ENCODE results near the gene GRID2.

The GRID2 gene

DNA sequence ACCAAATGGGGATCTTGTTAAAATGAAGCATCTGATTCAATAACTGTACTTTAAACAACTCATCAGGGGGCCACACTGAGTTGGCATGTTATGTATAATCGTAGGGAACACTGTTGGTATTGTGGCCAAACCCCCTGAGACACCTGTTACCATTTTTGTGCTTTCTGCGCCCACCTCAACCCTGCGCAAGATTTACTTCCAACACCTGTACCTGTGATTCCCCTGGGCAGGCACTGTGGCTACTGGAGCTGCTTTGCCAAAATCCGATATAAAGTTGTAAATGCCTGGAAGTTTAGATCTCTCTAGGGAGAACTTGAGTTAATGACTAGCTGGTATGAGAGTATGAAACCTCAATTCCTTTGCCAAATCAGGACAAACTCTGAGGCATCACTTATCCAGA, 1265.0 kb downstream of the GRID2 start:
- TF ChIP-seq, protein P1, sequence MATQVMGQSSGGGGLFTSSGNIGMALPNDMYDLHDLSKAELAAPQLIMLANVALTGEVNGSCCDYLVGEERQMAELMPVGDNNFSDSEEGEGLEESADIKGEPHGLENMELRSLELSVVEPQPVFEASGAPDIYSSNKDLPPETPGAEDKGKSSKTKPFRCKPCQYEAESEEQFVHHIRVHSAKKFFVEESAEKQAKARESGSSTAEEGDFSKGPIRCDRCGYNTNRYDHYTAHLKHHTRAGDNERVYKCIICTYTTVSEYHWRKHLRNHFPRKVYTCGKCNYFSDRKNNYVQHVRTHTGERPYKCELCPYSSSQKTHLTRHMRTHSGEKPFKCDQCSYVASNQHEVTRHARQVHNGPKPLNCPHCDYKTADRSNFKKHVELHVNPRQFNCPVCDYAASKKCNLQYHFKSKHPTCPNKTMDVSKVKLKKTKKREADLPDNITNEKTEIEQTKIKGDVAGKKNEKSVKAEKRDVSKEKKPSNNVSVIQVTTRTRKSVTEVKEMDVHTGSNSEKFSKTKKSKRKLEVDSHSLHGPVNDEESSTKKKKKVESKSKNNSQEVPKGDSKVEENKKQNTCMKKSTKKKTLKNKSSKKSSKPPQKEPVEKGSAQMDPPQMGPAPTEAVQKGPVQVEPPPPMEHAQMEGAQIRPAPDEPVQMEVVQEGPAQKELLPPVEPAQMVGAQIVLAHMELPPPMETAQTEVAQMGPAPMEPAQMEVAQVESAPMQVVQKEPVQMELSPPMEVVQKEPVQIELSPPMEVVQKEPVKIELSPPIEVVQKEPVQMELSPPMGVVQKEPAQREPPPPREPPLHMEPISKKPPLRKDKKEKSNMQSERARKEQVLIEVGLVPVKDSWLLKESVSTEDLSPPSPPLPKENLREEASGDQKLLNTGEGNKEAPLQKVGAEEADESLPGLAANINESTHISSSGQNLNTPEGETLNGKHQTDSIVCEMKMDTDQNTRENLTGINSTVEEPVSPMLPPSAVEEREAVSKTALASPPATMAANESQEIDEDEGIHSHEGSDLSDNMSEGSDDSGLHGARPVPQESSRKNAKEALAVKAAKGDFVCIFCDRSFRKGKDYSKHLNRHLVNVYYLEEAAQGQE (IDR thresholded peaks at IDR 0.05; ENCODE audit: insufficient read depth in 1 of 2, low read depth in 2 of 2, low read length in 2 of 2): no peak
- no peak for TF ChIP-seq SIN3A (IDR thresholded peaks at IDR 0.05; ENCODE audit: borderline replicate concordance, insufficient read depth, low read length)
- no peak for TF ChIP-seq TAF1 (IDR thresholded peaks at IDR 0.05; ENCODE audit: borderline replicate concordance, insufficient read depth, low read length)
- no peak for TF ChIP-seq POLR2AphosphoS5 (IDR thresholded peaks at IDR 0.05; ENCODE audit: low read depth, low read length)
- TF ChIP-seq FOXP2 (optimal IDR thresholded peaks at IDR 0.05; ENCODE audit: borderline replicate concordance, extremely low read depth, extremely low read length, insufficient read depth): no peak

DNA sequence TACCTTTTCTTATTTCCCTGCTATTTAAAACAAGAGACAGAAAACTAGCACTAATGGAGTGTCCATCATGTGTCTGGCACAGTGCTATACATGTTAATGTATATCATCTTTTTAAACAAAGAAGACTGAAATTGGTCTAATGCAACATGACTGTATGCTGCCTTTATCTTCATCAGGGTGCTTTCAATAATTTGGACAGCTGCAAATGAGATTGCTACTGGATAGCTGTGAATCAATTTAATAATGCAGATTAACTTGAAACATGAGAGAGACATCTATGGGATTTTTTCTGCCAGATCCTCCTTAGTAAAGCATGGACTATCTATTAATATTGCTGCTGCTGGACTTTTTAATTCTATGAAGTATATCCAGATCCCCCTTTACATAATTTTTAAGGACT, 1269.5 kb downstream of the GRID2 start:
- TF ChIP-seq FOXP2 (optimal IDR thresholded peaks at IDR 0.05; ENCODE audit: borderline replicate concordance, extremely low read depth, extremely low read length, insufficient read depth): no peak
- TF ChIP-seq TAF1 (IDR thresholded peaks at IDR 0.05; ENCODE audit: borderline replicate concordance, insufficient read depth, low read length): no peak
- no peak for TF ChIP-seq POLR2AphosphoS5 (IDR thresholded peaks at IDR 0.05; ENCODE audit: low read depth, low read length)
- no peak for TF ChIP-seq SIN3A (IDR thresholded peaks at IDR 0.05; ENCODE audit: borderline replicate concordance, insufficient read depth, low read length)
- TF ChIP-seq, protein P1 (IDR thresholded peaks at IDR 0.05; ENCODE audit: insufficient read depth in 1 of 2, low read depth in 2 of 2, low read length in 2 of 2): no peak

DNA sequence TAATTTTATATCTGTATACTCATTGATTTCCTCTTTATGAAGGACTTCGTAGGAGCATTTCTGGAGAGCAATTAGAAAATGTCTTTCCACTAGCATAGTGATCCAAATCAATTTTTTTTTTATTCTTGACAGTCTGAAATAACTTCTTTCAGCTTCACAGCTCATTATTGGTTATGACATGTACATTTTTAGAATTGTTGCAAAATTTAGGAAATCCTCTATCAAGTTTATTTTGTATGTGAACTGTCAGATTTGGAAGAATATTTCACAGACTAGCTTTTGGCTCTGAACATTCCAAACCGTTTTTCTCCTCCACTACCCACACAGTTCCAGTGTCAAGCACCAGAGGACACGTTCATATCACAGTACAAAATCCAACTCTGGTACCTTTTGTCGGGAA, 1275.2 kb downstream of the GRID2 start:
- no peak for TF ChIP-seq POLR2AphosphoS5 (IDR thresholded peaks at IDR 0.05; ENCODE audit: low read depth, low read length)
- TF ChIP-seq FOXP2 (optimal IDR thresholded peaks at IDR 0.05; ENCODE audit: borderline replicate concordance, extremely low read depth, extremely low read length, insufficient read depth): no peak
- TF ChIP-seq SIN3A (IDR thresholded peaks at IDR 0.05; ENCODE audit: borderline replicate concordance, insufficient read depth, low read length): no peak
- TF ChIP-seq, protein P1 (IDR thresholded peaks at IDR 0.05; ENCODE audit: insufficient read depth in 1 of 2, low read depth in 2 of 2, low read length in 2 of 2): no peak
- no peak for TF ChIP-seq TAF1 (IDR thresholded peaks at IDR 0.05; ENCODE audit: borderline replicate concordance, insufficient read depth, low read length)

DNA sequence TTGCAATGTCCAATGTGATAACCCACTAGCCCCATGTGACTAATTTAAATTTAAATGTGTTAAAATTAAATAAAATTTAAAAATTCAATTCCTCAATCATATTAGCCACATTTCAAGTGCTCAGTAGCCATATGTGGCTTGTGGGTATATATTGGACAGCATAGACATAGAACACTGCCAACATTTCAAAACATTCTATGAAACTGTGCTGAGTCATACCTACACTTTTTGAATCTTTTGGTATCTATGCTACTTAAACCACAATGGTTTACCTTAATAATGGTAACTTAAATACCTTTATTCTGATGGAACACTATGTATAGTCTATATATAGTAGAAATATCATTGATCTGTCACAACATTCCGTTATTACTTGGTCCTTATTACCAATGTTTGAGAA, 1301.4 kb downstream of the GRID2 start:
- no peak for TF ChIP-seq TAF1 (IDR thresholded peaks at IDR 0.05; ENCODE audit: borderline replicate concordance, insufficient read depth, low read length)
- TF ChIP-seq SIN3A (IDR thresholded peaks at IDR 0.05; ENCODE audit: borderline replicate concordance, insufficient read depth, low read length): no peak
- no peak for TF ChIP-seq FOXP2 (optimal IDR thresholded peaks at IDR 0.05; ENCODE audit: borderline replicate concordance, extremely low read depth, extremely low read length, insufficient read depth)
- TF ChIP-seq, protein P1 (IDR thresholded peaks at IDR 0.05; ENCODE audit: insufficient read depth in 1 of 2, low read depth in 2 of 2, low read length in 2 of 2): no peak
- no peak for TF ChIP-seq POLR2AphosphoS5 (IDR thresholded peaks at IDR 0.05; ENCODE audit: low read depth, low read length)

DNA sequence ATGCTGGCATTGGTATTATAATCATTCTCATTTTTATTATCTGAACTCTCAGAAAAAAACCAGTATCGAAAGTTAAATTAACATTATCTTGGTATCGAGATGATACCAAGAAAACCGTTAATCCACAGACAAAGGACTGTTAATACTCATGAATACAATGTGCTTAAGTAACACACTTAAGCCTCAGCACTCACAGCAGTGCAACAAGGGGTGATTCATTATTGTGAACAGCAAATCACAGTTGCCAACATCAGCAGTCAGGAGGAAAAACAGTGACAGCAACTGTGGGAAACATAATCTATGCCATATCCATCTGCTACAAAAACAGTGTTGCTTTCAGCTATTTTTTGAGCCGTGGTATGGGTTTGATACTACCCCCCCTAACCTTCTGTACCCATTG, 1313.8 kb downstream of the GRID2 start:
- TF ChIP-seq SIN3A (IDR thresholded peaks at IDR 0.05; ENCODE audit: borderline replicate concordance, insufficient read depth, low read length): no peak
- TF ChIP-seq FOXP2 (optimal IDR thresholded peaks at IDR 0.05; ENCODE audit: borderline replicate concordance, extremely low read depth, extremely low read length, insufficient read depth): no peak
- TF ChIP-seq POLR2AphosphoS5 (IDR thresholded peaks at IDR 0.05; ENCODE audit: low read depth, low read length): no peak
- TF ChIP-seq TAF1 (IDR thresholded peaks at IDR 0.05; ENCODE audit: borderline replicate concordance, insufficient read depth, low read length): no peak
- TF ChIP-seq, protein P1 (IDR thresholded peaks at IDR 0.05; ENCODE audit: insufficient read depth in 1 of 2, low read depth in 2 of 2, low read length in 2 of 2): no peak
